Measurements from ENCODE around the gene RFX4.
"Not testable (repeated sequence)": the region's sequence is repeated elsewhere in the genome, so short reads cannot be mapped to it uniquely, and the experiment has no call there.

RFX4 gene

GRCh38 chr12:106594447-106594846 is 11.6 kb downstream of the RFX4 start:
- DNase-seq: no peak

- no peak for DNase-seq
These were observed 12.5 kb downstream of the RFX4 start for GRCh38 chr12:106595268-106595667.

GRCh38 chr12:106598003-106598402 is 15.2 kb downstream of the RFX4 start:
- DNase-seq: no peak

- DNase-seq: no peak
These were observed 16.5 kb downstream of the RFX4 start for GRCh38 chr12:106599302-106599701.

- no peak for DNase-seq
These were observed 17.7 kb downstream of the RFX4 start for GRCh38 chr12:106600503-106600902.

GRCh38 chr12:106601031-106601430 is 18.2 kb downstream of the RFX4 start:
- no peak for DNase-seq

GRCh38 chr12:106601496-106601895 is 18.7 kb downstream of the RFX4 start:
- DNase-seq: no peak

GRCh38 chr12:106602076-106602475 is 19.3 kb downstream of the RFX4 start:
- DNase-seq: no peak

GRCh38 chr12:106605254-106605653 is 22.4 kb downstream of the RFX4 start:
- no peak for DNase-seq

GRCh38 chr12:106620588-106620987 is 37.8 kb downstream of the RFX4 start:
- DNase-seq: not testable (repeated sequence)

- no peak for DNase-seq
These were observed 43.2 kb downstream of the RFX4 start for GRCh38 chr12:106625976-106626375.

GRCh38 chr12:106629797-106630659 is 47.2 kb downstream of the RFX4 start:
- no peak for DNase-seq

- DNase-seq: no peak
These were observed 48.3 kb downstream of the RFX4 start for GRCh38 chr12:106631150-106631549.

- DNase-seq: no peak
These were observed 49.0 kb downstream of the RFX4 start for GRCh38 chr12:106631797-106632196.

GRCh38 chr12:106632797-106633450 is 50.1 kb downstream of the RFX4 start:
- no peak for DNase-seq

GRCh38 chr12:106633451-106633823 is 50.6 kb downstream of the RFX4 start:
- DNase-seq: no peak

GRCh38 chr12:106634206-106634605 is 51.4 kb downstream of the RFX4 start:
- no peak for DNase-seq

GRCh38 chr12:106643000-106643399 is 60.2 kb downstream of the RFX4 start:
- DNase-seq: no peak

GRCh38 chr12:106644335-106645073 is 61.7 kb downstream of the RFX4 start:
- no peak for DNase-seq

GRCh38 chr12:106645074-106645421 is 62.2 kb downstream of the RFX4 start:
- DNase-seq: no peak

- DNase-seq: no peak
These were observed 62.9 kb downstream of the RFX4 start for GRCh38 chr12:106645465-106646330.

GRCh38 chr12:106646472-106646871 is 63.7 kb downstream of the RFX4 start:
- DNase-seq: no peak

Measured in activated naive CD4-positive, alpha-beta T cell treated with anti-CD3 and anti-CD28 coated beads, Interleukin-2, amount 50 U/mL, for 16 hours (primary cell).